KMS-11 (cell line): ENCODE data around the gene SORCS2.

Source experiments
- H2AFZ ChIP-seq: fragments of 200-600 bp; sonication (generic); 2 replicates; pipeline ENCODE4 v1.6.1; 2016; ENCODE audit warnings: antibody characterized with exemption, mixed run types, low read depth
- H3K27ac ChIP-seq: fragments of 200-600 bp; sonication (generic); 2 replicates; pipeline ENCODE4 v1.6.1; 2016; ENCODE audit warnings: mild to moderate bottlenecking, mixed run types
- H3K27me3 ChIP-seq: fragments of 200-600 bp; sonication (generic); 2 replicates; pipeline ENCODE4 v1.6.1; 2017; ENCODE audit warnings: mild to moderate bottlenecking, low read depth, mixed run types, moderate library complexity; ENCODE audit not compliant: insufficient read depth
- H3K36me3 ChIP-seq: fragments of 200-600 bp; sonication (generic); 2 replicates; pipeline ENCODE4 v1.6.1; 2017; ENCODE audit warnings: mild to moderate bottlenecking, mixed run types; ENCODE audit not compliant: insufficient read depth
- H3K4me1 ChIP-seq: fragments of 200-600 bp; sonication (generic); 2 replicates; pipeline ENCODE4 v1.6.1; 2016; ENCODE audit warnings: mild to moderate bottlenecking, low read depth, mixed run types; ENCODE audit not compliant: poor library complexity, severe bottlenecking
- H3K4me2 ChIP-seq: fragments of 200-600 bp; sonication (generic); 2 replicates; pipeline ENCODE4 v1.7.0; 2016; ENCODE audit warnings: mild to moderate bottlenecking, mixed run types
- H3K4me3 ChIP-seq: fragments of 200-600 bp; sonication (generic); IDR thresholded peaks from 2 replicates; pipeline ENCODE4 v1.6.1; 2017; ENCODE audit warnings: low read depth, low read length, mixed read lengths; ENCODE audit not compliant: insufficient read depth
- H3K79me2 ChIP-seq: fragments of 200-600 bp; sonication (generic); 2 replicates; pipeline ENCODE4 v1.6.1; 2016; ENCODE audit warnings: low read depth, mixed run types; ENCODE audit not compliant: insufficient read depth
- H3K9ac ChIP-seq: fragments of 200-600 bp; sonication (generic); 2 replicates; pipeline ENCODE4 v1.6.1; 2016; ENCODE audit warnings: mild to moderate bottlenecking, mixed run types
- H4K20me1 ChIP-seq: fragments of 200-600 bp; sonication (generic); 2 replicates; pipeline ENCODE4 v1.6.1; 2016; ENCODE audit warnings: mild to moderate bottlenecking, mixed run types; ENCODE audit not compliant: insufficient read depth
- CTCF ChIP-seq: fragments of 200-600 bp; sonication (generic); conservative IDR thresholded peaks from 2 replicates; pipeline ENCODE4 v1.6.1; 2017; ENCODE audit warnings: low read depth, mild to moderate bottlenecking, antibody characterized with exemption, low read length, moderate library complexity, mixed read lengths

Gene SORCS2

GRCh38 chr4:7306021-7306965, 114.0 kb downstream of the SORCS2 start:
- TF ChIP-seq CTCF, result no peak
- Histone ChIP-seq H3K9ac (no peak overlapping the region), H2AFZ (no peak overlapping the region), H3K4me3 (no peak overlapping the region), H3K79me2 (no peaks in the 10 kb centered on the region), H3K27me3 (peaks cover 13% of the 10 kb centered on the region), H3K4me2 (no peak overlapping the region), H3K36me3 (no peaks in the 10 kb centered on the region), H3K27ac (no peak overlapping the region), H4K20me1 (no peaks in the 10 kb centered on the region), H3K4me1 (no peaks in the 10 kb centered on the region)

- Histone ChIP-seq H2AFZ (no peak overlapping the region), H3K27me3 (peaks cover 16% of the 10 kb centered on the region), H3K4me2 (no peak overlapping the region), H3K36me3 (no peaks in the 10 kb centered on the region), H3K27ac (no peak overlapping the region), H3K4me1 (no peaks in the 10 kb centered on the region), H3K4me3 (no peak overlapping the region), H4K20me1 (no peaks in the 10 kb centered on the region), H3K9ac (no peak overlapping the region), H3K79me2 (no peaks in the 10 kb centered on the region)
- no peak for TF ChIP-seq CTCF
Measured at GRCh38 chr4:7306986-7307385, 114.6 kb downstream of the SORCS2 start.

GRCh38 chr4:7307394-7308099, 115.2 kb downstream of the SORCS2 start:
- H4K20me1 ChIP-seq, result no peaks in the 10 kb centered on the region
- no peak overlapping the region for H3K9ac ChIP-seq
- no peak overlapping the region for H3K4me2 ChIP-seq
- H3K79me2 ChIP-seq, result no peaks in the 10 kb centered on the region
- no peaks in the 10 kb centered on the region for H3K4me1 ChIP-seq
- H3K36me3 ChIP-seq, result no peaks in the 10 kb centered on the region
- H2AFZ ChIP-seq, result no peak overlapping the region
- H3K4me3 ChIP-seq, result no peak overlapping the region
- H3K27me3 ChIP-seq, result peaks cover 16% of the 10 kb centered on the region
- no peak overlapping the region for H3K27ac ChIP-seq
- no peak for TF ChIP-seq CTCF

- H3K4me2 ChIP-seq, result no peak overlapping the region
- H4K20me1 ChIP-seq, result no peaks in the 10 kb centered on the region
- peaks cover 9% of the 10 kb centered on the region; the same call in 1 of the 2 replicates for H3K27me3 ChIP-seq
- no peak overlapping the region for H3K27ac ChIP-seq
- H3K4me1 ChIP-seq, result no peaks in the 10 kb centered on the region
- H2AFZ ChIP-seq, result no peak overlapping the region
- no peak overlapping the region for H3K4me3 ChIP-seq
- no peak for TF ChIP-seq CTCF
- H3K9ac ChIP-seq, result no peak overlapping the region
- no peaks in the 10 kb centered on the region for H3K79me2 ChIP-seq
- no peaks in the 10 kb centered on the region for H3K36me3 ChIP-seq
Measured at GRCh38 chr4:7309181-7309580, 116.8 kb downstream of the SORCS2 start.
